GM23338 (cell line): ENCODE results near the gene CRYBG3.

Experiments used
- CREB1 ChIP-seq: fragments of 250-450 bp; sonication (Bioruptor Pico); IDR thresholded peaks from 2 replicates; pipeline ENCODE4 v1.5.0; 2020; ENCODE audit warnings: low read depth, mild to moderate bottlenecking, moderate library complexity
- EZH2 ChIP-seq: fragments of 200-600 bp; sonication (generic); IDR thresholded peaks from one replicate; pipeline ENCODE4 v1.8.0; 2017; ENCODE audit warnings: antibody characterized with exemption, mild to moderate bottlenecking, low read depth; ENCODE audit not compliant: unreplicated experiment
- EZH2phosphoT487 ChIP-seq: fragments of 200-600 bp; sonication (generic); IDR thresholded peaks from one replicate; pipeline ENCODE4 v1.8.1; 2018; ENCODE audit warnings: antibody characterized with exemption; ENCODE audit not compliant: unreplicated experiment
- JUNB ChIP-seq: IDR thresholded peaks from one replicate; pipeline ENCODE4 v1.6.1; 2016; ENCODE audit warnings: antibody characterized with exemption; ENCODE audit not compliant: unreplicated experiment
- NANOG ChIP-seq: IDR thresholded peaks from 2 replicates; pipeline ENCODE4 v1.6.1; 2016; ENCODE audit warnings: antibody characterized with exemption, borderline replicate concordance
- POLR2AphosphoS5 ChIP-seq: IDR thresholded peaks from 2 replicates; pipeline ENCODE4 v1.6.1; 2016; ENCODE audit warnings: antibody characterized with exemption, low read depth
- REST ChIP-seq: IDR thresholded peaks from one replicate; pipeline ENCODE4 v1.6.1; 2018; ENCODE audit warnings: antibody characterized with exemption; ENCODE audit not compliant: unreplicated experiment
- STAT1 ChIP-seq: IDR thresholded peaks from one replicate; pipeline ENCODE4 v1.6.1; 2016; ENCODE audit warnings: antibody characterized with exemption; ENCODE audit not compliant: unreplicated experiment
- ZNF331 ChIP-seq: fragments of 250-450 bp; sonication (Bioruptor Pico); IDR thresholded peaks from 2 replicates; pipeline ENCODE4 v1.5.0; 2020; ENCODE audit warnings: low read depth, mild to moderate bottlenecking, moderate library complexity
- TF ChIP-seq, protein P1 (sequence below), 2 experiments: fragments of 200-600 bp in 1 of 2; sonication (generic) in 1 of 2; conservative IDR thresholded peaks; 2 replicates each; pipeline versions ENCODE4 v1.5.1 to v1.6.1; 2016 to 2017; ENCODE audit warnings: antibody characterized with exemption in 2 of 2, low read depth in 2 of 2, mild to moderate bottlenecking in 2 of 2, moderate library complexity in 1 of 2
- TF ChIP-seq, protein P2 (sequence below): IDR thresholded peaks from 2 replicates; pipeline ENCODE4 v1.6.1; 2016; ENCODE audit warnings: antibody characterized with exemption

- TF ChIP-seq POLR2AphosphoS5: no peak
- no peak for TF ChIP-seq EZH2phosphoT487
- TF ChIP-seq, protein P1, sequence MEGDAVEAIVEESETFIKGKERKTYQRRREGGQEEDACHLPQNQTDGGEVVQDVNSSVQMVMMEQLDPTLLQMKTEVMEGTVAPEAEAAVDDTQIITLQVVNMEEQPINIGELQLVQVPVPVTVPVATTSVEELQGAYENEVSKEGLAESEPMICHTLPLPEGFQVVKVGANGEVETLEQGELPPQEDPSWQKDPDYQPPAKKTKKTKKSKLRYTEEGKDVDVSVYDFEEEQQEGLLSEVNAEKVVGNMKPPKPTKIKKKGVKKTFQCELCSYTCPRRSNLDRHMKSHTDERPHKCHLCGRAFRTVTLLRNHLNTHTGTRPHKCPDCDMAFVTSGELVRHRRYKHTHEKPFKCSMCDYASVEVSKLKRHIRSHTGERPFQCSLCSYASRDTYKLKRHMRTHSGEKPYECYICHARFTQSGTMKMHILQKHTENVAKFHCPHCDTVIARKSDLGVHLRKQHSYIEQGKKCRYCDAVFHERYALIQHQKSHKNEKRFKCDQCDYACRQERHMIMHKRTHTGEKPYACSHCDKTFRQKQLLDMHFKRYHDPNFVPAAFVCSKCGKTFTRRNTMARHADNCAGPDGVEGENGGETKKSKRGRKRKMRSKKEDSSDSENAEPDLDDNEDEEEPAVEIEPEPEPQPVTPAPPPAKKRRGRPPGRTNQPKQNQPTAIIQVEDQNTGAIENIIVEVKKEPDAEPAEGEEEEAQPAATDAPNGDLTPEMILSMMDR (conservative IDR thresholded peaks at IDR 0.05; ENCODE audit: low read depth in 2 of 2): no peak
- no peak for TF ChIP-seq REST
- no peak for TF ChIP-seq CREB1 (CRISPR knock-in tag)
- no peak for TF ChIP-seq EZH2
- TF ChIP-seq JUNB: no peak
- no peak for TF ChIP-seq STAT1
- TF ChIP-seq, protein P2, sequence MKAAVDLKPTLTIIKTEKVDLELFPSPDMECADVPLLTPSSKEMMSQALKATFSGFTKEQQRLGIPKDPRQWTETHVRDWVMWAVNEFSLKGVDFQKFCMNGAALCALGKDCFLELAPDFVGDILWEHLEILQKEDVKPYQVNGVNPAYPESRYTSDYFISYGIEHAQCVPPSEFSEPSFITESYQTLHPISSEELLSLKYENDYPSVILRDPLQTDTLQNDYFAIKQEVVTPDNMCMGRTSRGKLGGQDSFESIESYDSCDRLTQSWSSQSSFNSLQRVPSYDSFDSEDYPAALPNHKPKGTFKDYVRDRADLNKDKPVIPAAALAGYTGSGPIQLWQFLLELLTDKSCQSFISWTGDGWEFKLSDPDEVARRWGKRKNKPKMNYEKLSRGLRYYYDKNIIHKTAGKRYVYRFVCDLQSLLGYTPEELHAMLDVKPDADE: no peak
- no peak for TF ChIP-seq NANOG
- TF ChIP-seq ZNF331 (CRISPR knock-in tag): no peak
Observed at GRCh38 chr3:97810779-97811390, 10.9 kb upstream of the CRYBG3 start.
